Measurements from ENCODE around the gene KPNB1.

The KPNB1 gene

GRCh38 chr17:47696717-47697642, 47.3 kb downstream of the KPNB1 start:
- DNase-seq (ENCODE audit: low read depth in 1 of 2, low spot score in 1 of 2), result no peak

- no peak for DNase-seq (ENCODE audit: low read depth in 1 of 2, low spot score in 1 of 2)
These were observed 48.4 kb downstream of the KPNB1 start for GRCh38 chr17:47697906-47698711.

DNA sequence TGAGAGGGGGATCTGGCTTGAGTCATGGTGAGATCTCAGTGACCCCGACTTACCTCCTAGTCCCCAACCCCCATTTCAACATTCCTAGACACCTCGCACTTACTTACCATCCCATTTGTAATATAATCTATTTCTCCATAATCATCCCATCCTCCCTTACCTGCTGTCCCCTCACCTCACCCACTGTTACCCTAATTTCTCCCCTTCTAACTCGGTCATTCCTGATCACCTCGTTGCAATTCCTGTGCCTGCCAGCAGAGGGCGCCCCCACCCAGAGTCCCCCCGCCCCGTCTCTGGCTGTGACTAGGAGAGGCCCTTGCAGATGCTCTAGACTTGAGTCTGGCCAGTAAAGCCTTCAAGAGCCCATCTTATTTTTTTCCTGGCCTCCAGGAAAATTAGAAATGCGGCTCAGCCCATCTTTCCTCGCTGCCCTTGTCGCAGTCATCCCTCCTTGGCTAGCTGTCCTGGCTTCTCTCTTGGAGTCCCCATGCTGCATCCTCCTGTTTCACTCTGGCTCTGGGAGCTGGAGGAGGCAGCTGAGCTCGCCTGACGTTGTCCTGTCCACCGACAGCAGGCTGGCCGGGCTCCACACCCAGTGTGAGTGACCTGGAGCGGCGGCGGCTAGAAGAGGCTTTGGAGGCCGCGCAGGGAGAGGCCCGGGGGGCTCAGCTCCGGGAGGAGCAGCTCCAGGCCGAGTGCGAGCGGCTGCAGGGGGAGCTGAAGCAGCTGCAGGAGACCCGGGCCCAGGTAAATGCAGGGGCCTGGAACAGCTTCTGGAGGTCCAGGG, 49.2 kb downstream of the KPNB1 start:
- peak; percentile 83 to 87 for DNase-seq (ENCODE audit: low read depth in 1 of 2, low spot score in 1 of 2)

- DNase-seq (ENCODE audit: low read depth in 1 of 2, low spot score in 1 of 2), result no peak
These were observed 49.8 kb downstream of the KPNB1 start for GRCh38 chr17:47699536-47699840.

- no peak for DNase-seq (ENCODE audit: low read depth in 1 of 2, low spot score in 1 of 2)
These were observed 51.0 kb downstream of the KPNB1 start for GRCh38 chr17:47700471-47701449.

- no peak for DNase-seq (ENCODE audit: low read depth in 1 of 2, low spot score in 1 of 2)
These were observed 51.9 kb downstream of the KPNB1 start for GRCh38 chr17:47701608-47702007.

GRCh38 chr17:47702391-47702995, 52.8 kb downstream of the KPNB1 start:
- no peak for DNase-seq (ENCODE audit: low read depth in 1 of 2, low spot score in 1 of 2)

DNA sequence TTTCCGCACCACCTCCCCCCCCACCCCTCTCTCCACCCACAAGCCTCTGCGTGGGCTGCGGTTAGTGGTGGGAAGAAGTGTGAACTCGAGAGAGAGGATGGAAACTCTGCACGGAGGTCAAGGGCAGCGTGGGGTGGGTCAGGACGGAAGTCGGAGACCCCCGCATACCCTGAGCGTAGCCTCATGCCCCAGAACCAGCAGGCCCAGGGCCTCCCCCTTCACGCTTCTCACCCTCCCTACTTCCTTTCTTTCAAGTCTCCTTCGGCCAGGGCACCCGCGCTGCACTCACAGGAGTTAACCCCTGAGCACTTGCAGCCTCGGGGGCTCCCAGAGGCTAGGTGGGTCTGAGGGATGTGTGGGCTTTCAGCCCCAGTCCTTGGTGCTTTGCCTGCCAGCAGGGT, 53.5 kb downstream of the KPNB1 start:
- DNase-seq (ENCODE audit: low read depth in 1 of 2, low spot score in 1 of 2), result no peak

- no peak for DNase-seq (ENCODE audit: low read depth in 1 of 2, low spot score in 1 of 2)
These were observed 54.0 kb downstream of the KPNB1 start for GRCh38 chr17:47703671-47704070.

DNA sequence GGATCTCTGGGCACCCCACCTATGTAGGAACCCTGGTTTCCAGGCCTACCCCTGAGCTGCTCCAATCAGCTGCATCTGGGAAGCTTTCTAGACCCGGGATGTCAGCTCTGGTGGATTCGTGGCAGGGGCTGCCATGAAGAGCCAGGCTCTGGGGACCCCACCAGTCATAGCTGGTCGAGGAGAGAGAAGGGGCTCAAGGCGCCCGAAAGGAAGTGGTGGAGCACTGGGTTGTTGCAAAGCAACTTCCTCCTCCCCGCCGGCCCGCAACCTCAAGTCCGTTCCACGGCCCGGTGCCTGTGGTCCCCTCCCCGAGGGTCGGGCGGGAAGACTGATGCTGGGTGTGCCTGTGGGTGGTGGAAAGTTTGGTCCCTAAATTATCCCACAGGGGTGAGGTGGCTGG, 54.4 kb downstream of the KPNB1 start:
- no peak for DNase-seq (ENCODE audit: low read depth in 1 of 2, low spot score in 1 of 2)

DNA sequence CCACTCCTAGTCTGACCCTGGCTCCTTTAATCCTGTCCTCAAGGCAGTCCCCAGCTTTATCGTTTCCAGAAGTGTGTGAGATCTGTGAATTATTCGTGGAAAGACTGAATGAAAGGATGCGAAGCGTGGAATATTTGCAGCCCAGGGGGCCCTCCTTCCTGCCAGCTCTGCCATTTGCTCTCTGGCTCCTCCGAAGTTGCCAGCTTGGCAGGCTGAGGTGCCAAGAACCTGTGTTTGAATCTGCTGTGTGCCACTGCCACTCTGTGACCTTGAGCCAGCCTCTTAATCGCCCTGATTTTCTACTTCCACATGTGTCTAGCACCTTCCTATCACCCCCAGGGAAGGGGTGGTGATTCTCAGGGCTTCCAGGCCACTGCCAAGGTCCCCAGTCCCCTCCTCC, 55.0 kb downstream of the KPNB1 start:
- DNase-seq (ENCODE audit: low read depth in 1 of 2, low spot score in 1 of 2), result no peak

GRCh38 chr17:47705536-47706530, 56.1 kb downstream of the KPNB1 start:
- DNase-seq (ENCODE audit: low read depth in 1 of 2, low spot score in 1 of 2), result peak in 1 of 2 donors; percentile 48

- no peak for DNase-seq (ENCODE audit: low read depth in 1 of 2, low spot score in 1 of 2)
These were observed 57.5 kb downstream of the KPNB1 start for GRCh38 chr17:47707056-47707804.

DNA sequence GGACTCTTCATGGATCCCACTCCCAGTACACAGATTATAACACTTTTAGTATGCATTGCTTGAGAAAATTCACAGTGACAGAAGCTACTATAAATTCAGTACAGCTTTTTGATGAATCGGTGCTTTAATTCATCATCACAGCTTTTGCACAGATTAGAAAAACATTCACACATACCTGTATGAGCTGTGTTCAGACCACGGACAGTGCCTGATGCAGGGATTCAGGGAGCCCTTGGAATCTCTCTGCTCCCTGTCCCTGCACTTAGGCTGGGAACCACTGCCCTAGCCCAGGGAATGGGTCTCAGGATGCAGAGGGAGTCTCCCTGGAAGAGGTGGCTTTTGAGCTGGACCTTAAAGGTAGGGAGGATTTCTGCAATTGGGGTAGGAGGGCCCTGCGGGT, 58.2 kb downstream of the KPNB1 start:
- no peak for DNase-seq (ENCODE audit: low read depth in 1 of 2, low spot score in 1 of 2)

- no peak for DNase-seq (ENCODE audit: low read depth in 1 of 2, low spot score in 1 of 2)
These were observed 58.7 kb downstream of the KPNB1 start for GRCh38 chr17:47708312-47708863.

GRCh38 chr17:47708864-47709541, 59.3 kb downstream of the KPNB1 start:
- DNase-seq (ENCODE audit: low read depth in 1 of 2, low spot score in 1 of 2), result no peak

GRCh38 chr17:47709594-47709993, 59.9 kb downstream of the KPNB1 start:
- no peak for DNase-seq (ENCODE audit: low read depth in 1 of 2, low spot score in 1 of 2)

All from activated CD4-positive, alpha-beta T cell treated with anti-CD3 and anti-CD28 coated beads, Interleukin-2, amount 50 U/mL, for 24 hours (primary cell).